GM06990 (cell line): ENCODE measurements around the gene EZH2.
A peak's percentile ranks its signal among the peaks of the same experiment; 100 is the strongest.

Source experiments
- DNase-seq: peaks from one replicate; pipeline ENCODE4 v3.0.0-alpha.2; 2011; ENCODE audit not compliant: insufficient read length; ENCODE audit errors: extremely low read depth
- H3K27me3 ChIP-seq: replicated peaks from 2 replicates; pipeline ENCODE4 v1.6.0; 2011; ENCODE audit warnings: low read length; ENCODE audit not compliant: control insufficient read depth, insufficient read depth
- H3K36me3 ChIP-seq: 2 replicates; pipeline ENCODE4 v1.5.1; 2011; ENCODE audit warnings: low read length; ENCODE audit not compliant: control insufficient read depth, insufficient read depth
- H3K4me3 ChIP-seq: replicated peaks from 2 replicates; pipeline ENCODE4 v1.5.1; 2011; ENCODE audit warnings: low read depth, mild to moderate bottlenecking, control low read depth, low read length
- TF ChIP-seq, protein P1 (sequence below): IDR thresholded peaks from 2 replicates; pipeline ENCODE4 v1.5.1; 2011; ENCODE audit warnings: low read length, control low read depth, mild to moderate bottlenecking, inconsistent platforms; ENCODE audit not compliant: insufficient read depth, poor library complexity, severe bottlenecking

EZH2 gene

DNA sequence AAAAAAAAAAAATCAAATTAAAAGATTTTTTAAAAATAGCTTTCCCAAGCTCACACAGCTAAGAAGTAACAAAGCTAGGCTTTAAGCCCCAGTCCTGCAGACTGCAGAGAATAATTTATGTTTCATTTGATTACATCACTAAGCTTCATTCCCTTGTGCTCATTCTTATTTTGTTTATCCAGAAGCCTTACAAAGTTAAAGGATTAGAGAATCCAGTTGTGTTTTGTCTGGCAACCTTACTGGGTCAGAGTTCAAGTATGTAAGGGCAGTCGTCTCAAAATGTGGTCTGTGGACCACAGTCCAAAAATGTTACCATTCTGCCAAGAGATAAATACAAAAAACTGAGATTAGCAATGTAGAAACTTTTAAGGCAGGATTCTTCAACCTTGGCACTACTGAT, 32.1 kb upstream of the EZH2 start:
- Histone ChIP-seq H3K36me3 (no peaks in the 10 kb centered on the region), H3K27me3 (no peaks in the 10 kb centered on the region), H3K4me3 (no peak overlapping the region)
- TF ChIP-seq, protein P1, sequence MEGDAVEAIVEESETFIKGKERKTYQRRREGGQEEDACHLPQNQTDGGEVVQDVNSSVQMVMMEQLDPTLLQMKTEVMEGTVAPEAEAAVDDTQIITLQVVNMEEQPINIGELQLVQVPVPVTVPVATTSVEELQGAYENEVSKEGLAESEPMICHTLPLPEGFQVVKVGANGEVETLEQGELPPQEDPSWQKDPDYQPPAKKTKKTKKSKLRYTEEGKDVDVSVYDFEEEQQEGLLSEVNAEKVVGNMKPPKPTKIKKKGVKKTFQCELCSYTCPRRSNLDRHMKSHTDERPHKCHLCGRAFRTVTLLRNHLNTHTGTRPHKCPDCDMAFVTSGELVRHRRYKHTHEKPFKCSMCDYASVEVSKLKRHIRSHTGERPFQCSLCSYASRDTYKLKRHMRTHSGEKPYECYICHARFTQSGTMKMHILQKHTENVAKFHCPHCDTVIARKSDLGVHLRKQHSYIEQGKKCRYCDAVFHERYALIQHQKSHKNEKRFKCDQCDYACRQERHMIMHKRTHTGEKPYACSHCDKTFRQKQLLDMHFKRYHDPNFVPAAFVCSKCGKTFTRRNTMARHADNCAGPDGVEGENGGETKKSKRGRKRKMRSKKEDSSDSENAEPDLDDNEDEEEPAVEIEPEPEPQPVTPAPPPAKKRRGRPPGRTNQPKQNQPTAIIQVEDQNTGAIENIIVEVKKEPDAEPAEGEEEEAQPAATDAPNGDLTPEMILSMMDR = no peak
- DNase-seq = no peak

DNA sequence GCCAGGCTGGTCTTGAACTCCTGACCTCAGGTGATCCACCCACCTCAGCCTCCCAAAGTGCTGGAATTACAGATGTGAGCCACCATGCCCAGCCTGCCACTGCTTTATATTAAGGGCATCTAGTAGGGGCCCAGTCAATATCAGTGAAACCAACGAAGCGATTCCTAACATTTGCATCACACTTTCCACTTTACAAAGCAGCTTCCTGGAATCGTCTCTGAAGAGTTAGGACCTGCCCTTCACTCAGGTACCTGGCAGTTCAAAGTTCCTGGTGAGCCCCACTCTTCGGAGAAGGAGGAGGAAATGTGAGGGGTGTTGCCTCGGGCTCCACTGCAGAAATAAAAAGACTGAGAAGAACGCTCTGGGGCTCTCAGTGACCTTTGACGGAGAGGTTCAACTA, 31.1 kb upstream of the EZH2 start:
- no peaks in the 10 kb centered on the region for H3K36me3 ChIP-seq
- TF ChIP-seq, protein P1 = no peak
- DNase-seq = no peak
- no peaks in the 10 kb centered on the region for H3K27me3 ChIP-seq
- H3K4me3 ChIP-seq = no peak overlapping the region

DNA sequence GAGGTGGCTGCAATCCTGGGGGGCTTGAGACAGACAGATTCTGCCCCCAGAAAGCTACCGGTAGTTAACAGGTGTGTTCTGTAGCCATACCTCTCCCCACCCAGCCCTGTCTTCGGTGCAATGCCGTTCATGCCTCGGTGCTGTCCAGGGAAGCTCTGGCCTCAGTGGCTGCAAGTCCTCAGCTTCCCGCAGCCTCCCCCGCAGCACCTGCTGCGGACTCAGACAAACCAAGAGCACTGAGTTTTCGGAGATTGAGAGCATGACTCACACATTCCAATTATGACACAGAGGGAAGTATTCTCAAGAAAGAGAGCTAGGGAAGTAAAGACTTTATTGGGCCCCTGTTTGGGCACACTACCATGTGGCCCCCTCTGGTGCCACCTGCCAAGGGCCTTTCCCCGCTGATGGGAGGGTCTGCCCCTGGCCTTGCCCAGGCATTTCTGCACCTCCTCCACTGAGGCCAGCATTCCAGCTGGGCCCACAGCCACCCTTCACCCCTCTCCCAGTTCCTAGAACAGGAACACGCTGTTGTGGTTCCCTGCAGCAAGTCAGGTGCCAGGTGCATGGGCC, 30.2 kb upstream of the EZH2 start:
- no peaks in the 10 kb centered on the region for H3K36me3 ChIP-seq
- H3K4me3 ChIP-seq = no peak overlapping the region
- TF ChIP-seq, protein P1 = no peak
- H3K27me3 ChIP-seq = no peaks in the 10 kb centered on the region
- DNase-seq = peak; percentile 72

DNA sequence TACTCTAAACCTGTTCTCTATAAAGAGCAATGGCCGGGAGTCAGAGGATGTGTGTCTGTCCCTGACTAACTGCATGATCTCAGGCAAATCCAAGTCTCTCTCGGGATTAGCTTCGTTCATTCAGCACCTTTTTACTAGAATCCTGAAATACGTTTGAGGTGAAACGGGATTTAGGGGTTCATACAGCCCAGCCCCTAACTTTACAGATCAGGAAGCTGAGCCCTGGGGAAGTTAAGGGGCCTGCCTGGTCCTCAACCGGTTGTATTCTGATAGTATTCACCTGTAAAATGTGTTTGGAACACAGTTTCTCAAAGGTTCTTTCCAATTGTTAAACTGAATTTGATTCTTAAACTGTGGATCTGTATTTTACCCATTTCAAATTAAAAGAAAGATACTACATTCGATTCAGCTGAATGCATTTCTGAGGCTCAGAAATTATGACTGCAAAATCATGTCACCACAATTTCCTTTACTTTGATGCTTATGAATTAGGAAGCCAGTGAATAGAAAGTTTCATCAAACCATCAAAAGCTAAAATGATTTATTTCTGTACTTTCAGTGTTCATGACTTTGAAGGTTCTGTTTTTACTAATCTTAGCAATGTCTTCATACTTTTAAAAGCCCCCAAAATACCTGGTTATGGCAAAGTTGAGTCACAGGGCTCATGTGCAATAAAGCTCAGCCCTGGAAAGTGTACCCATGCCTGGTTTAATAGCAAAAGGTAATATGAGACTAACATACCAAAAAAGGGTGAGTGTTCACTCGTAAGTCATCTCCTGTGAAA, 28.9 kb upstream of the EZH2 start:
- Histone ChIP-seq H3K4me3 (no peak overlapping the region; the same call in 1 of the 2 replicates), H3K27me3 (no peaks in the 10 kb centered on the region), H3K36me3 (no peaks in the 10 kb centered on the region)
- DNase-seq = peak; percentile 75
- TF ChIP-seq, protein P1 = no peak

DNA sequence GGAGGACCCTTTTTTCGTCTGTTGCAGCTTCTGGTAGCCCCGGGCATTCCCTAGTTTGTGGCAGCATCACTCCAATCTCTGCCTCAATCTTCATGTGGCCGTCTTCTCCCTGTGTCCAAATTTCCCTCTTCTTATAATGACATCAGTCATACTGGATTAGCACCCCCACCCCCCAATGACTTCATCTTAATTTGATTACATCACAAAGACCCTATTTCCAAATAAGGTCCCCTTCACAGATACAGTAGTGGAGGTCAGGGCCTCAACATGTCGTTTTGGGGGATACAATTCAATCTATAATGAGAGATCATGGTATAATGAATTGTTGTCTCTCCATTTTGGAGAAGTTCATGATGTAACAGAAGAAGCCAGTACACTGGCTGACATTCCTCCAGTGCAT, 28.1 kb upstream of the EZH2 start:
- TF ChIP-seq, protein P1 = no peak

More for the DNA sequence above, 28.1 kb upstream of the EZH2 start:
- no peaks in the 10 kb centered on the region for H3K27me3 ChIP-seq
- H3K4me3 ChIP-seq = no peak overlapping the region
- no peaks in the 10 kb centered on the region for H3K36me3 ChIP-seq
- no peak for DNase-seq
